OCI-LY1 (cell line): ENCODE data around the gene TRPM3.

Experiments
- CTCF ChIP-seq: fragments of 200-600 bp; sonication (generic), shearing (Covaris generic); IDR thresholded peaks from 2 replicates; pipeline ENCODE4 v1.5.1; 2017; ENCODE audit warnings: mild to moderate bottlenecking, antibody characterized with exemption, low read length, moderate library complexity, mixed read lengths
- EZH2 ChIP-seq: fragments of 200-600 bp; sonication (generic), shearing (Covaris generic); IDR thresholded peaks from 2 replicates; pipeline ENCODE4 v1.8.0; 2017; ENCODE audit warnings: borderline replicate concordance, mixed run types, mild to moderate bottlenecking, antibody characterized with exemption, low read length, moderate library complexity, mixed read lengths

- TF ChIP-seq CTCF (no peak), EZH2 (no peak)
Measured at GRCh38 chr9:70511858-70512257, 609.6 kb downstream of the TRPM3 start.
